ENCODE results near the gene EFHC2. TPM values are rescaled to one million over a fixed set of nuclear protein-coding genes. Genes with fewer than 3 reads are reported as not detected.

EFHC2 gene
- total RNA-seq, 1 donor from 2014 or later = 2.0 TPM

DNA sequence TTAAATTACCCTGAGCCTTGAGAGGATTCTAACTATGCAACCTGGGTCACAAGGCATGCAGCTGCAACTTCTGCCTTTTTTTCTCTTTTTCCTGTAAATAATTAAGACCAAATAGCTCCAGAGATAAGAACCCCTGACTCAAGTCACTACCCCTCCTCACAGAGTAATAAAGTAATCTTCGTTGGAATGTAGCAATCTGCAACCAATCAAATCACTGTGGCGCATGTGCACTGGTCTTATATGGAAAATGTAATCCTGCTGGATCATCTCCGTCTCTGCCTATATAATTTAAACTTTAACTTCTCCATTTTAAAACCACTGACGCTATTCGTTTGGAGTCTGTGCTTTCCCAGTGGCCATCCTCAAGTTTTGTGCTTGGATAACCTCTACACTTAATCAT is 6.1 kb upstream of the EFHC2 start:
- Mint-ChIP-seq H3K4me1 (peaks cover 11% of the 10 kb centered on the region), H3K36me3 (no peaks in the 10 kb centered on the region), H3K9me3 (peaks cover 17% of the 10 kb centered on the region), H3K27me3 (ENCODE audit: low read depth) (no peaks in the 10 kb centered on the region), H3K4me3 (no peak overlapping the region), H3K27ac (peak overlapping the region; percentile 93)
- DNase-seq (ENCODE audit: low spot score in 2 of 2, unreplicated experiment in 2 of 2) = no peak
- no peak for TF ChIP-seq CTCF (IDR thresholded peaks at IDR 0.05; ENCODE audit: unreplicated experiment)

GRCh38 chrX:44344687-44345086 is 1.2 kb upstream of the EFHC2 start:
- no peak for TF ChIP-seq CTCF (IDR thresholded peaks at IDR 0.05; ENCODE audit: unreplicated experiment)
- no peak for DNase-seq (ENCODE audit: low spot score in 2 of 2, unreplicated experiment in 2 of 2)
- Mint-ChIP-seq H3K36me3 (no peaks in the 10 kb centered on the region), H3K9me3 (peaks cover 15% of the 10 kb centered on the region), H3K27ac (no peak overlapping the region), H3K4me3 (peak overlapping the region; percentile 73), H3K4me1 (peaks cover 7% of the 10 kb centered on the region), H3K27me3 (ENCODE audit: low read depth) (no peaks in the 10 kb centered on the region)

GRCh38 chrX:44344194-44344593 is 722 bp upstream of the EFHC2 start:
- peaks cover 15% of the 10 kb centered on the region for H3K9me3 Mint-ChIP-seq
- H3K27me3 Mint-ChIP-seq (ENCODE audit: low read depth) = no peaks in the 10 kb centered on the region
- no peaks in the 10 kb centered on the region for H3K36me3 Mint-ChIP-seq
- no peak for TF ChIP-seq CTCF (IDR thresholded peaks at IDR 0.05; ENCODE audit: unreplicated experiment)
- H3K4me1 Mint-ChIP-seq = peaks cover 3% of the 10 kb centered on the region
- peak overlapping the region; percentile 51 for H3K27ac Mint-ChIP-seq
- no peak for DNase-seq (ENCODE audit: low spot score in 2 of 2, unreplicated experiment in 2 of 2)
- peak overlapping the region; percentile 73 for H3K4me3 Mint-ChIP-seq

DNA sequence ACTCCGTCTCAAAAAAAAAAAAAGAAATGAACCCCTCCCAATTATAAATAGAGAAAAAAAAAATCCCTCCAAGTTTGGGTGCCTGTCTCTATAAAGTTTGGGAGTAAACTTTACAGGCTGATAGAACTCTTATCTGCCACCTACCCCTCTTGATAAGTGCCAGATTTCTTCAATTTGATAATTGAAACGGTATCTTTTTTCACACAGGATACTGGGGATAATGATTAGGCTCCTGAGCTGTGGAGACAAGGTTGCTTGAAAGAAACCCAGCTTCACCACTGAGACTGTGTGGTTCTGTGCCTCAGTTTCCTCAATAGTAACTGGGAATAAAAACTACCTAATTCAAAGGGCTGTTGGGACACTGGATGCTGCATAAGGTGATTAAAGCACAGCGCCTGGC is 606 bp downstream of the EFHC2 start:
- no peak for DNase-seq (ENCODE audit: low spot score in 2 of 2, unreplicated experiment in 2 of 2)
- peaks cover 15% of the 10 kb centered on the region for H3K9me3 Mint-ChIP-seq
- H3K27ac Mint-ChIP-seq = no peak overlapping the region
- H3K4me3 Mint-ChIP-seq = peak overlapping the region; percentile 73
- TF ChIP-seq CTCF (IDR thresholded peaks at IDR 0.05; ENCODE audit: unreplicated experiment) = no peak
- H3K36me3 Mint-ChIP-seq = no peaks in the 10 kb centered on the region
- no peaks in the 10 kb centered on the region for H3K27me3 Mint-ChIP-seq (ENCODE audit: low read depth)
- H3K4me1 Mint-ChIP-seq = no peaks in the 10 kb centered on the region

DNA sequence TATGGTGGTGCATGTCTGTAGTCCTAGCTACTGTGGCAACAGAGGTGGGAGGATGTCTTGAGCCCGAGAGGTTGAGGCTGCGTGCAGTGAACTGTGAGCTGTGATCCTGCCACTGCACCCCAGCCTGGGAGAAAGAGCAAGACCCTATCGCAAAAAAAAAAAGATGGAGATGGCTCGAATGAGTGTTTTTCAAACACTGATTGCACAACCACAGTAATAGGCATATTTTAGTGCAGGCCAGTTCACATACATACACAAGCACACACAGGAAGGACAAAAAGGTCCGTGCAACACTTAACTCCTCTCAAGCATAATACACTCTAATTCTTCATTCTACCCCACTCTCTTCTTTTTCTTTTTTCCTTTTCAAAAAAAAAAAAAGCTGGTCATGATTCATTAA is 5.1 kb downstream of the EFHC2 start:
- Mint-ChIP-seq H3K27me3 (ENCODE audit: low read depth) (no peaks in the 10 kb centered on the region), H3K4me3 (no peak overlapping the region), H3K36me3 (peaks cover 2% of the 10 kb centered on the region), H3K4me1 (no peaks in the 10 kb centered on the region), H3K27ac (no peak overlapping the region), H3K9me3 (peaks cover 9% of the 10 kb centered on the region)
- no peak for DNase-seq (ENCODE audit: low spot score in 2 of 2, unreplicated experiment in 2 of 2)
- no peak for TF ChIP-seq CTCF (IDR thresholded peaks at IDR 0.05; ENCODE audit: unreplicated experiment)

GRCh38 chrX:44332437-44332836 is 11.0 kb downstream of the EFHC2 start:
- Mint-ChIP-seq H3K27ac (no peak overlapping the region), H3K4me3 (no peak overlapping the region), H3K27me3 (ENCODE audit: low read depth) (no peaks in the 10 kb centered on the region), H3K4me1 (no peaks in the 10 kb centered on the region), H3K36me3 (peaks cover 2% of the 10 kb centered on the region), H3K9me3 (peaks cover 13% of the 10 kb centered on the region)
- TF ChIP-seq CTCF (IDR thresholded peaks at IDR 0.05; ENCODE audit: unreplicated experiment) = no peak
- no peak for DNase-seq (ENCODE audit: low spot score in 2 of 2, unreplicated experiment in 2 of 2)

Measured in mesothelial cell of epicardium (in vitro differentiated cells).